Brain pericyte (primary cell): Measurements from ENCODE around the gene TTC33.
"Not testable (repeated sequence)": the region's sequence is repeated elsewhere in the genome, so short reads cannot be mapped to it uniquely, and the experiment has no call there.

ENCODE experiments used
- DNase-seq: peaks from one replicate; pipeline ENCODE4 v3.0.0-alpha.2; 2012; ENCODE audit warnings: low read depth, low spot score

The TTC33 gene

GRCh38 chr5:40572391-40572790 is 183.4 kb downstream of the TTC33 start:
- no peak for DNase-seq

GRCh38 chr5:40571729-40572128 is 184.0 kb downstream of the TTC33 start:
- no peak for DNase-seq

DNA sequence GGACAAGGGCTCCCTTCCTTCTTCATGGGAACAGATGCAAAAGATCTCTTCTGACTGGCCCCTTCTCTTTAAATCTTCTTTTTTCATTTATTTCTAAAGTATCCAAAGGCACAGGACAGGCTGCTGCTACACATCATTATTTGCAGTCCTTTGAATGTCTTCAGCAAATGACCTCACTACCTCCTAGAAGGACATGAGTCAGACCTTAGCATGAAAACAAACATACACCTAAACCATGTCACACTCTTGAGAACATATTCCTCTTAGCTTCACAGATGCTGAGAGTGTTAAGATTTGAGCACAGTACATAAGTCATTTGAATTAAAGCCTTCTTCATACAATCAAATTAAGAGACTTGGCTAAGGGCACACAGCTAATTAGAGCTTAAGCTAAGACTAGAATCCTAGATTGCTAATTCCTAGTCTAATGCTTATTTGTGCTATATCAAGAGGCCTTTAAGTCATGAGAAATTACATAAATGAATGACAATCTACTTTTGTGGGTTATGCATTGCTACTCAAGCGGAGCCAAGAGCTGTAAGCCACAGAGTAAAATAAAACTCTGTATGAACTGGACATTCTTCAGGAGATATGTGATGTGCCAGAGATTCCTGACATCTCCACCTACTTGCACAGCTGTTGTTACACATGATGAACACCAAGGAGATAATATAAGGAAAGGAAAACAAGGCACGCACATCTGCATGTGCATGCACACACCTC is 185.2 kb downstream of the TTC33 start:
- DNase-seq = peak; percentile 57

DNA sequence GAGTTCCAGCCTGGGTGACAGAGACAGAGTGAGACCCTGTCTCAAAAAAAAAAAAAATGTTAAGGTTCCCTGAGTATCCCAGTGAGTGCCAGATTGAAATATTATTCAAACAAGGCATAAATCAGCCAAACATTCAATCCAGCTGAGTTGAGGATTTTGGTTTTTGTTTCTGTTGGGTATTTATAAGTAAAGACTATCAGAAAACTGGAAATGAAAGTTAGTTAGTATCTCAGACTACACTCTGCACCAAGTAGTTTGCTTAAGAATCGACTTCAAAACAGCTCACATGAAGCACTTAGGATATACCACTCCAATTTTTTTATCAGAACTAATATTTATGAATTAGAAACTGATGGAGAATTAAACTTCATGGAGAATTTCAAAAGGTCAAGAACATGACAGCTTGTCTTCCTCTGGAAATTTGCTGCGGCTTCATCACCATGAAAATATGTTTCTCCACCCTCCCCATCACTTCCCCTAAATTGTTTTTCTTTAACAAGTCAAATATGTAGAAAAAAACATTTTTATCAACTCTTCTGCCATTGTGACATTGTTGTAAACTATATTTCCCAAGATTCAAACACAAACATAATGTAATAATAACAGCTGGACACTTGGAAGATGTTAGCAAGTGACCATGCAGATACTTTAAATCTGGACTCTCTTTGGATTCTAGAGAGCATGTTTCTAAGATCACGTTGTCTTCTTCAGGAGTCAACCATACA is 186.1 kb downstream of the TTC33 start:
- DNase-seq = no peak

GRCh38 chr5:40568548-40568947 is 187.2 kb downstream of the TTC33 start:
- no peak for DNase-seq

GRCh38 chr5:40563173-40563572 is 192.6 kb downstream of the TTC33 start:
- not testable (repeated sequence) for DNase-seq

GRCh38 chr5:40560474-40561110 is 195.2 kb downstream of the TTC33 start:
- DNase-seq = no peak

DNA sequence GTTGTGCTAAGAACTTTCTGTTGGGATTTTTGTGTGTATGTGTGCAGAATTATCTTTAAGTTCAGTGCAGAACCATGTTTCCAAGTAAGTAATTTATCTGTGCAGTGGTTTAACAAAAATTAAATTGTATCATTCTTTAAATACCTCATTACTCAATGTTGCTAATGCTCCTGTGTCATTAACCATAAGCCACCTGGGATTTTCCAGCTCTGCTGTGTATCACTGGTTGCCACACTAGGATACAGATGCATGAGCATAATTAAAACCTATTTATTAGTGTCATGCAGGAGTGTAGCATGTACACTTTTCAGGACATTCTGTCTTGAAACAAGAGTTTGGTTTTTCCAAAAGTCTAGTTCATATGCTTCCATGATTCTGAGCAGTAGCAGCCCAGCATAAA is 196.5 kb downstream of the TTC33 start:
- no peak for DNase-seq

DNA sequence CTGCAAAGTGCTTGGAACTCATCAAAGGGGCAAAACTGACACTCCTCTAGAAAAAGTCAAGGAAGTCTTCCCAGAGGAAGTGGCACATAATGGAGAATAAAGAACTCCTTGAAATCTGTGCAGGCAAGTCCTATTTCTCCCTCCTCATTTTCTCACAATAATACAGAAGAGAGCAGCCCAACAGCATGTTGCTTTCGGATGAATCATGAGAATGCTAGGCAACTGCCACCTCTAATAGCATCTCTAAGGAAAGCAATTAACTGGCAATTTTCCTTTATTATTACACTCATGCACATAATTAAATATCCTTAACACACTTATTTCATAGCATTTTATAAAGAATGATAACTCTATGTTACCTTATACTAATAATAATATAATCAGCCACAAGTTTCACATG is 198.3 kb downstream of the TTC33 start:
- no peak for DNase-seq

- DNase-seq = no peak
Measured at GRCh38 chr5:40556811-40557210, 198.9 kb downstream of the TTC33 start.

DNA sequence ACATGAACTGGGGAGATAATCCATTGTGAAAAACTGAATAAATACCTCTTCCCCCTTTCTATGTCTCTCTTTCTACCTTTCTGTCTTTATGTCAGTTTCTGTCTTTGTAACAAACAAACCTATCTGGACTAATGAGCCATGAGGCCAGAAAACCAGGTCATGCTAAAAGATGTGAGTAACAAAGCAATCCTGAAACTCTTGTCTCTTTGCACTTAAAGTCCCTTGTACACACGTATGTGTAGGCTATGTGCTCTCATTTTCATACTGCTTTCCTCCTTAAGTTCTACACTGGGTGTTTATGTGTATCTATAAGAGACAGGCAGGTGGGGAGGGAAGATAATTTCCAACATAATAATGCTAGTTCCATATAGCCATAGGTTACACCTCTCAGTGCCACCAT is 199.9 kb downstream of the TTC33 start:
- no peak for DNase-seq

DNA sequence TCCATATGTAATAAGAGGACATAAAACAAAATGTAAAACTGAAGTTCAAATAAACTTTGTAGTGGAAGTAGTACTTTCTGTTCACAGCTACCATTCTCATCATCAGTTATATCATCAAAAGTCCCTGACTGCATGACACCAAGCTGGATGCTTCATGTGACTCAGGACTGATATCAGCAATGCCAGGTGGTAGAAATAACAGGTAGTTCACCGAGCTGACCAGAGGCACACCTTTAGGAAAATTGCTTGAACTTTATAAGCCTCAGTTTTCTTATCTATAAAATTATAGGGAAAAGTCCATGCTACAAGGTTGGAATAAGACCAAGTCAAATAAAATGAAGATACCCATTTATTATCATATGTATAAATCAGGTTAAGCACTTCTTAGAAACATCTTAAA is 200.9 kb downstream of the TTC33 start:
- no peak for DNase-seq

- DNase-seq = no peak
Measured at GRCh38 chr5:40554054-40554453, 201.7 kb downstream of the TTC33 start.

- DNase-seq = no peak
Measured at GRCh38 chr5:40552981-40553380, 202.8 kb downstream of the TTC33 start.

- no peak for DNase-seq
Measured at GRCh38 chr5:40551496-40552491, 204.0 kb downstream of the TTC33 start.

DNA sequence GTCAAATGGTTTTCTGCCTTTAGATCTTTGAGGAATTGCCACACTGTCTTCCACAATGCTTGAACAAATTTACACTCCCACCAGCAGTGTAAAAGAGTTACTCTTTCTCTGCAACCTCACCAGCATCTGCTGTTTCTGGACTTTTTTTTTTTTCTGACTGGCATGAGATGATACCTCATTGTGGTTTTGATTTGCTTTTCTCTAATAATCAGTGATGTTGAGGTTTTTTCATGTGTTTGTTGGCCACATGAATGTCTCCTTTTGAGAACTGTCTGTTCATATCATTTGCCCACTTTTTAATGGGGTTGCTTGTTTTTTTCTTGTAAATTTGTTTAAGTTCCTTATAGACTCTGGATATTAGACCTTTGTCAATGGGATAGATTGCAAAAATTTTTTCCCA is 205.3 kb downstream of the TTC33 start:
- no peak for DNase-seq

DNA sequence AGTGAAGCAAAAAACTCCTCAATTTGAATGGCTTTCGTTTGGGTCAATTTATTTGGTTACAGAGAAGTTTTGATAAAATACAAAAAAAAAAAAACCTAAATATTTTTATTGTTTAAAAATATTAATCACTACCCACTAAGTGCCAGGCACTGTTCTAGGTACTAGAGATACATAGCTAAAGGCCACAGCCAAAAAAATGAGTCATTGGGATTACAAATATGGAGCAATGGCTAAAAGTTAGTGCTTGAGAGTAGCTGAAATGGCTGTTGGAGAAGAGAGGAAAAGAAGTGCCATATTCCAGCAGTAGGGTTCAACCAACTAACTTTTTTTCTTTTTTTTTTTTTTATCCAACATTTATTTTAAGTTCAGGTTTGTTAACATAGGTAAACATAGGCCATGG is 206.1 kb downstream of the TTC33 start:
- DNase-seq = no peak

DNA sequence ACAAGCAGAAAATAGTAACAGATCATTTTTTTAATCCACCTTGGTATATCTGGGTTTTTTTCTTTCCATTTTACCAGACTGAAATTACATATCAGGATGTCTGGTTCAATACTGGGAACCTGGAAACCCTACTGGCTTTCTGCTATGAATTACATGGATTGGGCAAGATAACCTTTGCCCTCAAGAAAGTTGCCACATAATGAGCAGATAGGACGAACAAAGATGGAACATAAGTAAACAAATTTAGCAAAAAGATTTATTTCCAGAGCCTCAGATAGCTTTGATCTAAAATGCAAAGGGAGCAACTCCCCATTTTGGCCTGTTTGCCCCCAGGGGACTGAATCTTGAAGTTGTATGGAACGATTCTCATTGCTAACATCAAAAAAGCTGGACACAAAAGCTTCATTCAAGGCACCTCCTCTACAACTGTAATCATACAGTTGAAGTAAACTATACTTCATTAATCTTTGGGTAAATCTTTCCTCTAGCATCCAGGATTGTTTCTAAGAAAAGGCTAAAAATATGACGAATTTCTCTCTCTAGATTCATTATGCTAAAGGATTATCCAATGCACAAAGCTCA is 207.7 kb downstream of the TTC33 start:
- DNase-seq = no peak

DNA sequence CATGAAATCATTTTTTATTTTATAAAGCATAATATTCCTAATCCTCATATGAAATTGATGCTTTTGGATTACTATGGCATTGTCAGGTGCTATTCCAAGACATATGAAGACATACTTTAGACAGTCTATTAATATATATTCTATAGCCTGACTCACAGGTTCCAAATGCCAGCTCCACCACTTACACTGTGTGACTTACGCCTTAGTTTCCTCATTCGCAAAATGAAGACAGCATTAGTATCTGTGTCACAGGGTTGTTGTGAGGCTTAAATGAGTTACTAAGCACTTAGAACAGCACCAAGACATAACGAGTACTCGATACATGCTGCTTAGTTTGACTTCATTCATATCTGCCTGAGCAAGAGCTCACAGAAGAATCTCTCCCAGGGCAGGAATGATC is 208.2 kb downstream of the TTC33 start:
- no peak for DNase-seq

DNA sequence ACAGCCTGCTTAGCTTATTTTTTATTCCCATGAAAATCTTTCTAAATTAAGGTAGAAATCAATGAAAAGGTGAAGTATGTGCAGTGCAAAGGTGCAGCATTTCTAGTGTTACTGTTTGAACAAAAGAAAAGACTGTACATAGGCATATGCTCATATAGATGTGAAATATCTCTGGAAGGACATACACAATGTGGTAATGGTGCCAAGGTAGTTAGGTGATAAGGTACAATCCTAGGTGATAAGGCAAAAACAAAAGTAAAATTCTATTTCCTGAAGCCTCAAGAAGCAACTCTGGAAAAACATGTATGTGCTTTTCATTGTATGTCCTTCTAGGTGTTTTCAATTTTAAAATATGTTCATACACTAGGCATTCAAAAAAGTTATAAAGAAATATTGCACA is 215.5 kb downstream of the TTC33 start:
- no peak for DNase-seq

- no peak for DNase-seq
Measured at GRCh38 chr5:40524677-40525076, 231.1 kb downstream of the TTC33 start.
